Fibroblast of lung (primary cell): ENCODE data around the gene EIF5. TPM values are rescaled to one million over a fixed set of nuclear protein-coding genes. Genes with fewer than 3 reads are reported as not detected.

Source experiments
- DNase-seq, 2 donors: peaks; one replicate each; pipeline versions ENCODE4 v3.0.0 to v3.0.0-alpha.2; 2010; ENCODE audit warnings: low read depth in 2 of 2
- H2AFZ ChIP-seq: 2 replicates; pipeline ENCODE4 v1.5.1; 2012; ENCODE audit warnings: low read length, control low read depth, inconsistent platforms
- H3K27ac ChIP-seq: 2 replicates; pipeline ENCODE4 v1.5.1; 2011; ENCODE audit warnings: low read length, control low read depth; ENCODE audit not compliant: insufficient read depth
- H3K27me3 ChIP-seq: 2 replicates; pipeline ENCODE4 v1.5.1; 2011; ENCODE audit warnings: mild to moderate bottlenecking, low read length; ENCODE audit not compliant: control insufficient read depth, insufficient read depth
- H3K36me3 ChIP-seq: 2 replicates; pipeline ENCODE4 v1.5.1; 2011; ENCODE audit warnings: low read length; ENCODE audit not compliant: control insufficient read depth, insufficient read depth
- H3K4me1 ChIP-seq: 2 replicates; pipeline ENCODE4 v1.5.1; 2011; ENCODE audit warnings: low read length; ENCODE audit not compliant: control insufficient read depth, insufficient read depth; ENCODE audit errors: extremely low read depth
- H3K4me2 ChIP-seq: 2 replicates; pipeline ENCODE4 v1.5.1; 2011; ENCODE audit warnings: low read length, control low read depth; ENCODE audit not compliant: insufficient read depth; ENCODE audit errors: extremely low read depth
- H3K4me3 ChIP-seq, 4 experiments: fragments of 200-600 bp in 1 of 4; sonication (generic) in 1 of 4; replicated peaks in 1 of 4; 2 replicates each; pipeline ENCODE4 v1.5.1; 2011 to 2016; ENCODE audit warnings: low read length in 4 of 4, low read depth in 3 of 4, mild to moderate bottlenecking in 3 of 4, control low read depth in 2 of 4, inconsistent platforms in 1 of 4, mixed read lengths in 1 of 4; ENCODE audit not compliant: insufficient read depth in 1 of 4; ENCODE audit errors: control extremely low read depth in 1 of 4
- H3K79me2 ChIP-seq: 2 replicates; pipeline ENCODE4 v1.5.1; 2012; ENCODE audit warnings: mild to moderate bottlenecking, low read length, inconsistent platforms; ENCODE audit not compliant: control insufficient read depth, insufficient read depth
- H3K9ac ChIP-seq: 2 replicates; pipeline ENCODE4 v1.5.1; 2011; ENCODE audit warnings: mild to moderate bottlenecking, low read length, control low read depth; ENCODE audit not compliant: insufficient read depth
- H3K9me3 ChIP-seq: 2 replicates; pipeline ENCODE4 v1.5.1; 2012; ENCODE audit warnings: low read depth, low read length; ENCODE audit not compliant: control insufficient read depth, insufficient read depth
- H4K20me1 ChIP-seq: 2 replicates; pipeline ENCODE4 v1.5.1; 2011; ENCODE audit warnings: low read length; ENCODE audit not compliant: control insufficient read depth, insufficient read depth; ENCODE audit errors: extremely low read depth
- CTCF ChIP-seq, 2 donors: IDR thresholded peaks in 1 of 2; conservative IDR thresholded peaks in 1 of 2; 1 replicate in 1 of 2; 2 replicates in 1 of 2; pipeline ENCODE4 v1.5.1; 2011 to 2012; ENCODE audit warnings: low read length in 2 of 2, control low read depth in 1 of 2, inconsistent platforms in 1 of 2, low read depth in 1 of 2, mild to moderate bottlenecking in 1 of 2
- EZH2 ChIP-seq: IDR thresholded peaks from 2 replicates; pipeline ENCODE4 v1.5.1; 2012; ENCODE audit warnings: low read length, control low read depth, mild to moderate bottlenecking; ENCODE audit errors: missing control alignments
- polyA plus RNA-seq, 2 donors: library from polyadenylated mRNA; depleted of rRNA in 1 of 2; stranded (reverse) in 1 of 2; unstranded in 1 of 2; fragments of >200 nt; gene quantifications; 2 replicates each; pipeline ENCODE4 v1.2.1, GENCODE V29; 2011 to 2012; ENCODE audit warnings: missing spikeins in 1 of 2
- total RNA-seq: library from RNA; depleted of rRNA; stranded (reverse); fragments of >200 nt; gene quantifications from 2 replicates; pipeline ENCODE4 v1.2.1, GENCODE V29; 2014

EIF5 gene
- total and polyA plus RNA-seq, 2 donors (not counting 1 experiment from before 2014, with no cell fraction given): 185 to 400 TPM

GRCh38 chr14:103315941-103316340 is 18.1 kb upstream of the EIF5 start:
- TF ChIP-seq EZH2: no peak
- no peak for TF ChIP-seq CTCF (conservative IDR thresholded peaks at IDR 0.05 in 1 of 2, IDR thresholded peaks at IDR 0.05 in 1 of 2; ENCODE audit: low read depth in 1 of 2, low read length in 2 of 2)

GRCh38 chr14:103316721-103317121 is 17.3 kb upstream of the EIF5 start:
- Histone ChIP-seq H4K20me1 (no peaks in the 10 kb centered on the region), H3K9me3 (no peaks in the 10 kb centered on the region), H2AFZ (no peak overlapping the region), H3K4me2 (no peak overlapping the region), H3K79me2 (no peaks in the 10 kb centered on the region), H3K9ac (no peak overlapping the region), H3K36me3 (no peaks in the 10 kb centered on the region), H3K4me1 (no peaks in the 10 kb centered on the region), H3K4me3 (no peak overlapping the region), H3K27me3 (no peaks in the 10 kb centered on the region), H3K27ac (no peak overlapping the region)
- no peak for DNase-seq
- TF ChIP-seq CTCF (conservative IDR thresholded peaks at IDR 0.05 in 1 of 2, IDR thresholded peaks at IDR 0.05 in 1 of 2; ENCODE audit: low read depth in 1 of 2, low read length in 2 of 2) (no peak), EZH2 (no peak)

More at GRCh38 chr14:103315941-103316340, 18.1 kb upstream of the EIF5 start:
- no peak for DNase-seq
- no peak overlapping the region for H2AFZ ChIP-seq
- no peaks in the 10 kb centered on the region for H3K27me3 ChIP-seq
- H3K9me3 ChIP-seq: no peaks in the 10 kb centered on the region
- no peak overlapping the region for H3K9ac ChIP-seq
- H3K4me3 ChIP-seq: no peak overlapping the region
- no peaks in the 10 kb centered on the region for H3K4me1 ChIP-seq
- no peaks in the 10 kb centered on the region for H3K79me2 ChIP-seq
- no peaks in the 10 kb centered on the region for H4K20me1 ChIP-seq
- no peaks in the 10 kb centered on the region for H3K36me3 ChIP-seq
- H3K27ac ChIP-seq: no peak overlapping the region
- no peak overlapping the region for H3K4me2 ChIP-seq

GRCh38 chr14:103317251-103317650 is 16.8 kb upstream of the EIF5 start:
- TF ChIP-seq EZH2 (no peak), CTCF (conservative IDR thresholded peaks at IDR 0.05 in 1 of 2, IDR thresholded peaks at IDR 0.05 in 1 of 2; ENCODE audit: low read depth in 1 of 2, low read length in 2 of 2) (no peak)
- Histone ChIP-seq H3K27ac (no peak overlapping the region), H3K79me2 (no peaks in the 10 kb centered on the region), H3K9me3 (no peaks in the 10 kb centered on the region), H3K4me3 (no peak overlapping the region), H3K9ac (no peak overlapping the region), H3K4me1 (no peaks in the 10 kb centered on the region), H4K20me1 (no peaks in the 10 kb centered on the region), H3K4me2 (no peak overlapping the region), H2AFZ (no peak overlapping the region), H3K36me3 (no peaks in the 10 kb centered on the region), H3K27me3 (no peaks in the 10 kb centered on the region)
- no peak for DNase-seq
